BLaER1 treated with 17β-estradiol and CSF1 and Interleukin-3, amounts not matched to agents 10 nM and 100 nM (cell line): Measurements from ENCODE around the gene CNOT6L.
A peak's percentile ranks its signal among the peaks of the same experiment; 100 is the strongest.

Source experiments
- H3K27ac ChIP-seq, 11 experiments: shearing (Covaris generic); formaldehyde crosslinking; 2 replicates each; pipeline ENCODE4 v1.8.1; 2022
- H3K27me3 ChIP-seq, 11 experiments: shearing (Covaris generic); formaldehyde crosslinking; 2 replicates each; pipeline ENCODE4 v1.8.1; 2022
- H3K36me3 ChIP-seq, 11 experiments: shearing (Covaris generic); formaldehyde crosslinking; 2 replicates each; pipeline ENCODE4 v1.8.1; 2022
- H3K4me1 ChIP-seq, 10 experiments: shearing (Covaris generic); formaldehyde crosslinking; 2 replicates each; pipeline ENCODE4 v1.8.1; 2022
- H3K4me2 ChIP-seq, 11 experiments: shearing (Covaris generic); formaldehyde crosslinking; 2 replicates each; pipeline ENCODE4 v1.8.1; 2022
- H3K4me3 ChIP-seq, 10 experiments: shearing (Covaris generic); formaldehyde crosslinking; 2 replicates each; pipeline ENCODE4 v1.8.1; 2022
- H3K9ac ChIP-seq, 11 experiments: shearing (Covaris generic); formaldehyde crosslinking; 2 replicates each; pipeline ENCODE4 v1.8.1; 2022
- H3K9me3 ChIP-seq, 11 experiments: shearing (Covaris generic); formaldehyde crosslinking; replicated peaks in 1 of 11; 2 replicates each; pipeline ENCODE4 v1.8.1; 2022
- H4K20me1 ChIP-seq, 11 experiments: shearing (Covaris generic); formaldehyde crosslinking; 2 replicates each; pipeline ENCODE4 v1.8.1; 2022
- Cebpa-rat ChIP-seq, 11 experiments: shearing (Covaris generic); IDR thresholded peaks; 2 replicates each; pipeline ENCODE4 v1.8.1; 2022

CNOT6L gene

GRCh38 chr4:77852892-77853495 is 33.8 kb upstream of the CNOT6L start:
- H4K20me1 ChIP-seq: no peaks in the 10 kb centered on the region
- peak overlapping the region; percentile 21 to 65 (median 42); a peak in 21 of 22 replicates for H3K4me2 ChIP-seq
- H3K4me3 ChIP-seq: no peak overlapping the region
- H3K9ac ChIP-seq: 0 out of 22 replicates have a peak overlapping the region, but pooled peaks of 1 of the 11 experiments have one; percentile 14
- 0 out of 22 replicates have a peak, but pooled peaks cover 0 to 3% (median 0%) of the 10 kb centered on the region in 11 experiments for H3K9me3 ChIP-seq
- no peaks in the 10 kb centered on the region for H3K27me3 ChIP-seq
- no peaks in the 10 kb centered on the region for H3K36me3 ChIP-seq
- TF ChIP-seq Cebpa-rat (IDR thresholded peaks at IDR 0.05): no peak
- H3K4me1 ChIP-seq: peaks cover 45 to 57% (median 49%) of the 10 kb centered on the region in 10 experiments
- peak overlapping the region in 8 of 11 experiments; percentile 16 to 66 (median 51); a peak in 11 of 22 replicates for H3K27ac ChIP-seq

GRCh38 chr4:77849278-77849965 is 30.3 kb upstream of the CNOT6L start:
- no peaks in the 10 kb centered on the region for H3K27me3 ChIP-seq
- H3K36me3 ChIP-seq: no peaks in the 10 kb centered on the region
- H3K9ac ChIP-seq: no peak overlapping the region
- no peak overlapping the region for H3K4me2 ChIP-seq
- H3K4me1 ChIP-seq: peaks cover 16 to 23% (median 21%) of the 10 kb centered on the region in 10 experiments
- no peaks in the 10 kb centered on the region for H4K20me1 ChIP-seq
- no peak overlapping the region for H3K4me3 ChIP-seq
- no peak for TF ChIP-seq Cebpa-rat (IDR thresholded peaks at IDR 0.05)
- no peak overlapping the region for H3K27ac ChIP-seq
- 0 out of 22 replicates have a peak, but pooled peaks cover 0 to 4% (median 0%) of the 10 kb centered on the region in 11 experiments for H3K9me3 ChIP-seq

GRCh38 chr4:77848508-77848907 is 29.3 kb upstream of the CNOT6L start:
- no peak overlapping the region for H3K27ac ChIP-seq
- no peaks in the 10 kb centered on the region for H3K27me3 ChIP-seq
- H3K4me3 ChIP-seq: no peak overlapping the region
- H4K20me1 ChIP-seq: no peaks in the 10 kb centered on the region
- no peak overlapping the region for H3K9ac ChIP-seq
- no peak for TF ChIP-seq Cebpa-rat (IDR thresholded peaks at IDR 0.05)
- H3K36me3 ChIP-seq: no peaks in the 10 kb centered on the region
- no peak overlapping the region for H3K4me2 ChIP-seq
- H3K4me1 ChIP-seq: peaks cover 7 to 13% (median 12%) of the 10 kb centered on the region in 10 experiments
- 0 out of 22 replicates have a peak, but pooled peaks cover 0 to 4% (median 0%) of the 10 kb centered on the region in 11 experiments for H3K9me3 ChIP-seq

- Histone ChIP-seq H3K9me3 (0 out of 22 replicates have a peak, but pooled peaks cover 0 to 4% (median 0%) of the 10 kb centered on the region in 11 experiments), H3K9ac (no peak overlapping the region), H3K36me3 (no peaks in the 10 kb centered on the region), H3K4me3 (no peak overlapping the region), H4K20me1 (no peaks in the 10 kb centered on the region), H3K4me1 (no peaks in the 10 kb centered on the region), H3K27ac (no peak overlapping the region), H3K27me3 (no peaks in the 10 kb centered on the region), H3K4me2 (no peak overlapping the region)
- TF ChIP-seq Cebpa-rat (IDR thresholded peaks at IDR 0.05): no peak
Observed at GRCh38 chr4:77845929-77846328, 26.8 kb upstream of the CNOT6L start.

DNA sequence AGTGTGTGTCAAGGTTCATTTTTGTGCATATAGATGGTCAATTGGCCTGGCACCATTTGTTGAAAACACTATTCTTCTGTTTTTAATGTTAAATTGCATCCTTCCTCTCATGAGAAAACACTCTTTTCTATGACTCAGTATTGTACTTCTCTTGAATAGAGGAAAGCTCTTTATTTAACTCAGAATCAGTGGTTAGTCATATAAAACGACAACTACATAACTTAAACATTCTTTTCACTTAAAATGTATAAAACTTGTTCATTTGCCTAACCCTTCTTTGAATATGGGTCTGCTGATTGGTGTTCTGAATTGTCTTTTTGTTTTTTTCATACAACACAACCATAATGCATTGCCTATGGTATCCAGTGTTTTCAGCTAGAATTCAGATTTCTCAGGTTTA is 26.2 kb upstream of the CNOT6L start:
- Histone ChIP-seq H3K27ac (no peak overlapping the region), H3K36me3 (no peaks in the 10 kb centered on the region), H3K4me2 (no peak overlapping the region), H3K9ac (no peak overlapping the region), H4K20me1 (no peaks in the 10 kb centered on the region), H3K9me3 (0 out of 22 replicates have a peak, but pooled peaks cover 0 to 4% (median 0%) of the 10 kb centered on the region in 11 experiments), H3K4me1 (no peaks in the 10 kb centered on the region), H3K4me3 (no peak overlapping the region), H3K27me3 (no peaks in the 10 kb centered on the region)
- no peak for TF ChIP-seq Cebpa-rat (IDR thresholded peaks at IDR 0.05)

- Histone ChIP-seq H3K9ac (no peak overlapping the region), H3K27me3 (no peaks in the 10 kb centered on the region), H4K20me1 (no peaks in the 10 kb centered on the region), H3K4me3 (no peak overlapping the region), H3K9me3 (0 out of 22 replicates have a peak, but pooled peaks cover 0 to 4% (median 0%) of the 10 kb centered on the region in 11 experiments), H3K36me3 (no peaks in the 10 kb centered on the region), H3K4me1 (no peaks in the 10 kb centered on the region), H3K4me2 (no peak overlapping the region), H3K27ac (no peak overlapping the region)
- no peak for TF ChIP-seq Cebpa-rat (IDR thresholded peaks at IDR 0.05)
Observed at GRCh38 chr4:77844363-77844762, 25.2 kb upstream of the CNOT6L start.

DNA sequence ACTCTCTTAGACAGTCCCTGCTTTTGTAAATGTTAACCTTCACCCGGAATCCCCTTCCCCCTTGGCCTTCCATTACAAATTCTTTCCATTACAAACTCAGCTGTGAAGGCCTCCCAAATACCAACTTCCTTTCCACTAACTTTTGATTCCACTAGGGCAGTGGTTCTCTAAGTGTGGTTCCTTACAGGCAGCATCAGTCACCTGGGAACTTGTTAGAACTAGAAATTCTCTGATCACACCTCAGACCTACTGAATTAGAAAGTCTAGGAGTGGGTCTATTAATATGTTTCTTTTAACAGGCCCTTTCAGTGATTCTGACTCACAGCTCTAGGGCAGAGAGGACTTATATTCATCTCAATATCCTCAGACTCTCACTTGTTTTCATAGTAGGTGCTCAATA is 24.5 kb upstream of the CNOT6L start:
- H3K36me3 ChIP-seq: no peaks in the 10 kb centered on the region

DNA sequence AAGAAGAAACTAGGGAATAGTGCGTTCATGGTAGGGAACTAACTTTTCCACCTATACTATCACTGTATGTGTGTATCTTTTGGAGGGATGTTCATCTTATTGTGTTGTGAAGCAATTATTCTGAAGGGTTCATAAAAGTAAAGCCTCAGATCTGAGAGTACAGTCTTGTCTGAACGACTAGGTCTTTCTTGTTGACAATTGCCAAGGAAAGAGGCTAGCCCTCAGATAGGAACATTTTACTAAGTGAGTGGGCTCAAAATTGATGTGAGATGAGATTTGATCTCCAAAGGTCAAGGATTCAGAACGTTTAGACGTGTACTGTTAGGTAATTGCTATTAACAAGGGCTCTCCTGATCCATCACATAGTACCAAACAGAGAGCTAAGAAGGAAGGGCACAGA is 15.2 kb upstream of the CNOT6L start:
- Histone ChIP-seq H3K27me3 (no peaks in the 10 kb centered on the region), H4K20me1 (no peaks in the 10 kb centered on the region), H3K9me3 (no peaks in the 10 kb centered on the region), H3K36me3 (no peaks in the 10 kb centered on the region), H3K9ac (no peak overlapping the region), H3K4me2 (no peak overlapping the region), H3K27ac (no peak overlapping the region), H3K4me3 (no peak overlapping the region), H3K4me1 (no peaks in the 10 kb centered on the region)
- no peak for TF ChIP-seq Cebpa-rat (IDR thresholded peaks at IDR 0.05)

More for the DNA sequence above, 24.5 kb upstream of the CNOT6L start:
- Histone ChIP-seq H3K4me2 (no peak overlapping the region), H3K4me1 (no peaks in the 10 kb centered on the region), H3K4me3 (no peak overlapping the region), H3K27ac (no peak overlapping the region), H3K27me3 (no peaks in the 10 kb centered on the region), H3K9me3 (0 out of 22 replicates have a peak, but pooled peaks cover 0 to 4% (median 0%) of the 10 kb centered on the region in 11 experiments), H4K20me1 (no peaks in the 10 kb centered on the region), H3K9ac (no peak overlapping the region)
- no peak for TF ChIP-seq Cebpa-rat (IDR thresholded peaks at IDR 0.05)

GRCh38 chr4:77833126-77833724 is 14.1 kb upstream of the CNOT6L start:
- Histone ChIP-seq H3K27me3 (no peaks in the 10 kb centered on the region), H4K20me1 (no peaks in the 10 kb centered on the region), H3K4me3 (no peak overlapping the region), H3K9me3 (no peaks in the 10 kb centered on the region), H3K27ac (no peak overlapping the region), H3K36me3 (no peaks in the 10 kb centered on the region), H3K9ac (no peak overlapping the region), H3K4me1 (no peaks in the 10 kb centered on the region), H3K4me2 (no peak overlapping the region)
- no peak for TF ChIP-seq Cebpa-rat (IDR thresholded peaks at IDR 0.05)
